Adrenal gland (tissue), 12 donors: Measurements from ENCODE around the gene FANCL. TPM values are rescaled to one million over a fixed set of nuclear protein-coding genes. Genes with fewer than 3 reads are reported as not detected.

Experiments
- DNase-seq, 7 donors: peaks; one replicate each; pipeline ENCODE4 v3.0.0-alpha.2; 2019 to 2020
- H3K27ac ChIP-seq, 5 donors: fragments of 200-600 bp; sonication (generic) in 4 of 5; 1 replicate in 3 of 5; 2 replicates in 2 of 5; pipeline versions ENCODE4 v1.5.1 to v1.8.0; 2016 to 2020; ENCODE audit warnings: mild to moderate bottlenecking in 1 of 5
- H3K27me3 ChIP-seq: fragments of 200-600 bp; 2 replicates; pipeline ENCODE4 v1.8.0; 2021
- H3K36me3 ChIP-seq, 2 donors: fragments of 200-600 bp; replicated peaks in 1 of 2; 1 replicate in 1 of 2; 2 replicates in 1 of 2; pipeline versions ENCODE4 v1.5.1 to v1.8.0; 2018 to 2022
- H3K4me1 ChIP-seq, 2 donors: fragments of 200-600 bp; replicated peaks in 1 of 2; 1 replicate in 1 of 2; 2 replicates in 1 of 2; pipeline versions ENCODE4 v1.5.1 to v1.8.0; 2018 to 2021
- H3K4me3 ChIP-seq, 4 donors: fragments of 200-600 bp; sonication (generic) in 3 of 4; one replicate each; pipeline ENCODE4 v1.5.1; 2016 to 2018
- H3K9me3 ChIP-seq, 3 donors: fragments of 200-600 bp; sonication (generic) in 1 of 3; replicated peaks in 1 of 3; 1 replicate in 2 of 3; 2 replicates in 1 of 3; pipeline versions ENCODE4 v1.5.1 to v1.8.0; 2016 to 2021
- POLR2A ChIP-seq, 2 donors: fragments of 450-650 bp; IDR thresholded peaks; one replicate each; pipeline ENCODE4 v1.6.1; 2017; ENCODE audit warnings: antibody characterized with exemption in 2 of 2, mild to moderate bottlenecking in 2 of 2, moderate library complexity in 1 of 2
- WGBS, 4 donors: extraction: QIAGEN DNeasy Blood & Tissue Kit in 2 of 4; methylation state at CpG; one replicate each; pipeline versions ENCODE4 v1.1.5 to v1.1.7; 2013 to 2017; 5-methylcytosine and 5-hydroxymethylcytosine counted together
- intact Hi-C, 2 donors: fragments of 100-400 bp; cut with DNase I; formaldehyde crosslinking; loops; one replicate each; pipeline versions ENCODE4 v1.14.1 to v1.15.0; 2022 to 2023
- polyA plus RNA-seq, 3 donors: library from polyadenylated mRNA; stranded (reverse); fragments of 200-250 nt in 2 of 3; fragments of 350-450 nt in 1 of 3; fragmentation: Illumina TruSeq in 1 of 3; extraction: RNeasy Lipid Tissue Mini Kit (QIAGEN cat#74804) in 1 of 3; gene quantifications; one replicate each; pipeline ENCODE4 v1.2.3, GENCODE V29; 2013 to 2014
- total RNA-seq, 9 donors: library from RNA; depleted of rRNA in 4 of 9; stranded (reverse); fragments of >200 nt in 4 of 9; fragments of 120-200 nt in 1 of 9; fragmentation: NEBNext Ultra II Directional in 1 of 9; extraction: Animal tissue kit (Norgen Biotek cat#: 25700) in 1 of 9; gene quantifications; one replicate each; pipeline versions ENCODE4 v1.1.0 to v1.2.4, GENCODE V29; 2013 to 2023
- TF ChIP-seq, protein P1 (sequence below), 6 experiments: fragments of 450-650 bp in 4 of 6; fragments of 200-600 bp in 2 of 6; sonication (generic) in 1 of 6; IDR thresholded peaks; 1 replicate in 5 of 6; 2 replicates in 1 of 6; pipeline versions ENCODE4 v1.5.1 to v1.8.0; 2016 to 2021; ENCODE audit warnings: antibody characterized with exemption in 6 of 6, mild to moderate bottlenecking in 2 of 6, moderate library complexity in 1 of 6
- donor health status: healthy with polysubstance abuse.
- donor health status: Bipolar disorder and iron deficiency.
- donor health status: DM: yes; HTN: yes; CAD: no.
- donor health status: DM: no; HTN: no; CAD: no.
- donor health status: DM: no; HTN: no; CAD: no.
- donor health status: DM: yes; HTN: yes; CAD: no.

Gene FANCL
- total and polyA plus RNA-seq, 12 donors, result 25.7 to 99.7 (median 55.3) TPM

DNA sequence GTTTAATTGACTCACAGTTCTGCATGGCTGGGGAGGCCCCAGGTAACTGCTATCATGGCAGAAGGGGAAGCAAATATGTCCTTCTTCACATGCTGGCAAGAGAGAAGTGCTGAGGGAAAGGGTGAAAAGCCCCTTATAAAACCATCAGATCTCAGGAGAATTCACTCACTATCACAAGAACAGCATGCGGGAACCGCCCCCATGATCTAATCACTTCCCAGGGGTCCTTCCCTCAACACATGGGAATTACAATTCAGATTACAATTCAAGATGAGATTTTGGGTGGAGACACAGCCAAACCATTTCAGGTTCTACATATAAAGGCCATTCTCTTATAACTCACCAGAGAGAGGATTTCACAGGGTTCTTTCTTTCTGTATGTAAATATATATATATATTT, 131.6 kb downstream of the FANCL start:
- Histone ChIP-seq H3K4me1 (peaks cover 0 to 12% of the 10 kb centered on the region in 2 donors), H3K27ac (no peak overlapping the region), H3K4me3 (no peak overlapping the region), H3K27me3 (no peaks in the 10 kb centered on the region), H3K36me3 (no peaks in the 10 kb centered on the region), H3K9me3 (no peaks in the 10 kb centered on the region)
- TF ChIP-seq POLR2A (IDR thresholded peaks at IDR 0.05), result no peak
- TF ChIP-seq, protein P1, sequence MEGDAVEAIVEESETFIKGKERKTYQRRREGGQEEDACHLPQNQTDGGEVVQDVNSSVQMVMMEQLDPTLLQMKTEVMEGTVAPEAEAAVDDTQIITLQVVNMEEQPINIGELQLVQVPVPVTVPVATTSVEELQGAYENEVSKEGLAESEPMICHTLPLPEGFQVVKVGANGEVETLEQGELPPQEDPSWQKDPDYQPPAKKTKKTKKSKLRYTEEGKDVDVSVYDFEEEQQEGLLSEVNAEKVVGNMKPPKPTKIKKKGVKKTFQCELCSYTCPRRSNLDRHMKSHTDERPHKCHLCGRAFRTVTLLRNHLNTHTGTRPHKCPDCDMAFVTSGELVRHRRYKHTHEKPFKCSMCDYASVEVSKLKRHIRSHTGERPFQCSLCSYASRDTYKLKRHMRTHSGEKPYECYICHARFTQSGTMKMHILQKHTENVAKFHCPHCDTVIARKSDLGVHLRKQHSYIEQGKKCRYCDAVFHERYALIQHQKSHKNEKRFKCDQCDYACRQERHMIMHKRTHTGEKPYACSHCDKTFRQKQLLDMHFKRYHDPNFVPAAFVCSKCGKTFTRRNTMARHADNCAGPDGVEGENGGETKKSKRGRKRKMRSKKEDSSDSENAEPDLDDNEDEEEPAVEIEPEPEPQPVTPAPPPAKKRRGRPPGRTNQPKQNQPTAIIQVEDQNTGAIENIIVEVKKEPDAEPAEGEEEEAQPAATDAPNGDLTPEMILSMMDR (IDR thresholded peaks at IDR 0.05), result no peak
- DNase-seq, result no peak
- WGBS, 4 donors, result 95 to 98% (median 97%) methylated on average over 2 of the region's 2 CpGs
- intact Hi-C loops, result no loop called here

Other genes starting within 250 kb of the FANCL start
- gene VRK2, start 194.5 kb downstream of the FANCL start, total RNA-seq, result 10 to 100 TPM; 11.2 to 31.8 (median 20.0) TPM
- gene VRK2, start 194.5 kb downstream of the FANCL start, polyA plus RNA-seq, result 10 to 100 TPM; 11.4 to 22.3 (median 14.2) TPM